NCI-H2171 (cell line): ENCODE data around the gene CBX6.

Source experiments
- DNase-seq: peaks from one replicate; lab custom pipeline; 2025; lab: John Stamatoyannopoulos, UW

The CBX6 gene

GRCh38 chr22:38840129-38840528 is 31.9 kb downstream of the CBX6 start:
- DNase-seq: no peak

GRCh38 chr22:38839686-38840085 is 32.3 kb downstream of the CBX6 start:
- no peak for DNase-seq

DNA sequence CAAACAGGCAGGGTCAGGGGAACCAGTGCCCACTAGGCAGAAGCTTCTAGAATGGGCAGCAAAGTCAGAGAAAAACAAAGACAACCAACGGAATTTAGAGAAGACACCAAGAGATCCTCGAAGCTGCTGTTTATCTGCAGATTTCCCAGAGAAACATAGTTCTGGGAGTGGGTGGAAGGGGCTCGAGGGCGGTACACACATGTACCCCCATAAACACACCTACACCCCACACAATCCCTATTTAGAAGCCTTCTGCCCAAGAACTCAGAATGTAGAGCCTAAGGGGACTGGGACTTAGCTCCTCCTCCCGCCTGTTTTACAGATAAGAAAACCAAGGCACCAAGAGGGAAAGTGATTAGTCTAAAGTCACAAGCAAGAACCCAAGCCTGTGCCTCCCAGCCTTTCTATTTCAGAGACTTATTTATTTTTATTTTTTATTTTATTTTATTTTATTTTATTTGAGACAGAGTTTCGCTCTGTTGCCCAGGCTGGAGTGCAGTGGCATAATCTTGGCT is 34.5 kb downstream of the CBX6 start:
- DNase-seq: no peak

DNA sequence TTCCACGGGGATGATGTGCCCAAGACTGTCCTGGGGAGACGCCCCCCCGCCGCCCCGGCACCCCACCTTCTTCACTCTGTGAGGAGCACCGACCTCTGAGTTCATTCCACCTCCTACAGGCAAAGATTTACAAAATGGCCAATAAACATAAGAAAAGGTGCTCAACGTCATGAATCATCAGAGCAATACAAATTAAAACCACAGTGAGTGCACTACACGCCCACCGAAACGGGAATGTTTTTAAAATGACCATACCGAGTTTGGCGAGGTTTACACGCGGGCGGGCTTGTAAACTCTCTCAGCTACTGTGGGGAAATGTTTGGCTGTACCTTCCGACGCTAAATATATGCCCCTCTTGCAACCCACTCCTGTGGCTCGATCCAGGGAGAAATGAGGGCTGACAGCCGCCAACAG is 36.1 kb downstream of the CBX6 start:
- no peak for DNase-seq

- no peak for DNase-seq
Observed at GRCh38 chr22:38834991-38835390, 37.0 kb downstream of the CBX6 start.

DNA sequence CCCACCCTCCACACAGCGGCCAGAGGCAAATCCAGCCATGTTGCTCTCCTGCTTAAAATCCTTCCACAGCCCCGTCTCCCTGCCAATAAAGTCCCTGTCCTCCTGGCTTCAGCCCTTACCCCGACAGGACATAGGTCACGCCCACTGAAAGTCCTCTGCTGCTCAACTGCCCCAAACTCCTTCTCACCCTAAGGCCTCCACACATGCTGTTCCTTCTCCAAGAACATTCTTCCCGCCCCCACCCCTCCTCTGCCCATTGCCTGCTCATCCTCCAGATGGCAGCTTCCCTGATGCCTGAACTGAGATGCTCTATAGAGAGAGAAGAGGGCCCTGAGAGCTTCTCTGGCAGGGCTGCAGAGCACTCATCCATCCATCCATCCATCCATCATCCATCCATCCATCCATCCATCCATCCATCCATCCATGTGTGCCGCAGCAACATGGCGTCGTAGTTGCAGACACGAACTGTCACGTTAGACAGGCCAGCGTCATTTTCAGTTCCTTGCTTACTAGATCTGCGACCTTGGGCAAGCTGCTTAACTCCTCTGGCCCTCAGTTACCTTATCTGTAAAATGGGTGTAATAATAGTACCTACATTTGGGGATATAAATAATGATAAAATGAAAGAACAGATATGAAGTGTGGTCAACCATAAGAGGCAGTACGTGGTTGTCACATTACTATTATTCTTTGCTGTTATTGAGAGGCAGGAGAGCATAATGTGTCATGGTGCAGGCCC is 37.6 kb downstream of the CBX6 start:
- no peak for DNase-seq

GRCh38 chr22:38833061-38833460 is 39.0 kb downstream of the CBX6 start:
- DNase-seq: no peak

DNA sequence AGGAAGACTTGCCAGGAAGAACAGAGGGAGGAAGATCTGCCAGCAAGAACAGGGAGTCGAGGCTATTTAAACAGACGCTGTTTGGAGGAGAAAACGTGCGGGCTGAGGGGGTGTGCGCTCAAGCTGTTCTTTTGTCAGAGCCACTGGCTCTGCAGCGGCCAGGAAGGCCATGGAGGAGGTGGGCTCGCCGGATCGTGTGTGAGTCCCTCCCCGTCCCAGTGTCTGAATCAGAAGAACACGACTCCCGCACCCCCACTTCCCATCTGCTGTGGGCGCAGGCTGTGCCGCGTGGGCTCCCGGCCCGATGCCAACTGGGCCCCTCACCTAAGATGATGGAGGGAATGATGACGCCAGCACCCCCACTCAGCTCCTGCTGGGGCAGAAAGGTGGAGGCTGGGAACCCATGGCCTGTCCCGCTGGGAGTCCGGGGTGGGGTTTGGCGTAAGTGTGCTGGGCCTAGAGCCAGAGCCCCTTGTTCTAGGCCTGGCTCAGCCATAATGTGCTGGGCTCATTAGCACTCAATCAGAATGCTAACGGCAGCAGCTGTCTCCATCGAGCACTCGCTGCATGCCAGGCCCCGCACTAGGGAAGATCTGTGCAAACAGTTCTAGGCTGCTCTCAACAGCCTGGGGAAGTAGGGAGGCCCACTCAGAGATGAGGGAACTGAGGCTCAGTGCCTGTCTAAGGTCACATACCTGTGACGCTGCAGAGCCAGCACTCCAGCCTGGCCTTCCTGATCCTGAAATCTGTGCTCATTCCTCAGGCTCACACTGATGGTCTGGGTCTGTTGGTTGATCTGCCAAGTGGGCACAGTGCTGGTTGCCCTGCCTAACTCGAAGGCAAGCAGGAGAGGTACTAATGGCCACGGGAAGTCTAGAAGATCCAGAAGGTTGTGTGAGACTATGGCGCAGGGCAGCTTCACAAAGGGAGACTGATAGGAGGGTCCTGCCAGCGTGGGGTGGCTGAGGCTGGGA is 39.7 kb downstream of the CBX6 start:
- DNase-seq: peak; percentile 87

DNA sequence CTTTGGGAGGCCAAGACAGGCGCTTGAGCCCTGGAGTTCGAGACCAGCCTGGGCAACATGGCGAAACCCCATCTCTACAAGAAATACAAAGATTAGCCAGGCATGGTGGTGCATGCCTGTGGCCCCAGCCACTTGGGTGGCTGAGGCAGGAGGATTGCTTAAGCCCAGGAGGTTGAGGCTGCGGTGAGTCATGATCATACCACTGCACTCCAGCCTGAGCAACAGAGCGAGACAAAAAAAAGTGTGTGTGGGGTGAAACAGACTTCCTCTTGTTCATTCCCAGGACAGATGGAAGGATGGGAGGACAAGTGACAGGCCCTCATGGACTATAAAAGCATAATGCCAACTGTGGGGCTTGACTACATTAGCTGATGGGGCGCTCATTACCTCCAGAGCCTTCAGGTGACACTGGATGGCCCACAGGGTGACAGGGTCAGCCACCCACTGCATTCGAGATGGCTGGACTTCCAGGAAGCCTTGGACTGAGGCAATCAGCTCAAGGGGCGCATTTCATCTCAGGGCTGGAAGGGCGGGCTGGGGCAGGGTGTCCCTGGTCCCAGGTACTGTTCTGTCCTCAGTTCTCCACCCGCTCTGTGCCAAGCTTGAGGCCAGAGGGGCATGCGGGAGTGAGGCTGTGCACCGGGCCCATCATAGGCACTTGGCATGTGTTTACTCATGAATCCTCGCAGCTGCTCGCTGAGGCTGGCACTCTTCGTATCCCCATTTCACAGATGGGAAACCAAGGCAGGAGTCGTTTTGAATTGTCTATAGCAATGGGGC is 40.7 kb downstream of the CBX6 start:
- DNase-seq: no peak

DNA sequence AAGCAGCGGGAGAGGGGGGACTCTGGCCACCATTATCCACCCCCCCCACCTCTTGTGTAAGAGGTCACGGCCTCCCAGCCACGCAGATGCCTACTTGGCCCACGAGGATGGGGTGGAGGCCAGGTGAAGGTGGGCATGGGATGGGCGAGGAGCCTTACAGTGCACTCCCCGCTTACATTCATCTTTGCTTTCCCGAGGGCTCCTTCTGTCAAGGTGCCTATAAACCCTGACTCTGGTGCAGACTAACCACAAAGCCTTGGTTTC is 41.2 kb downstream of the CBX6 start:
- DNase-seq: no peak

GRCh38 chr22:38830026-38830844 is 41.8 kb downstream of the CBX6 start:
- DNase-seq: peak; percentile 79

DNA sequence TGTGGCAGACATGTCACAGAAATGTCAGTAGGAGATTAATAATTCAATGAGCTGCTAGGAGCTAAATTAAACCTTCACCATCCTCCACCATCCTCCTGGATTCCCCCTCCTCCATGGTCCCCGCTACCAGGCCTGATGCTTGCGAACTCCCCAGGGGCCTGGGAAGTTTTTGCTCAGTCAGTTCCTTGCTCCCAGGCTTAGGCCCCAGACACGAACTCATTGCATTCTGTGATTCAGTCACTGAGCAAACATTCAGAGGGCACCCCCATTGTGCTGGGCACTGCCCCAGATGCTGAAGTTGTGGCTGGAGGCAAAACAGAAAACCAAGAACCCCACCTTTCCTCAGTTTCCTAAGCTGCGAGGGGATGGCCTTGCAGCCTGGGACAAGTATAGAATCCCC is 42.5 kb downstream of the CBX6 start:
- DNase-seq: no peak

DNA sequence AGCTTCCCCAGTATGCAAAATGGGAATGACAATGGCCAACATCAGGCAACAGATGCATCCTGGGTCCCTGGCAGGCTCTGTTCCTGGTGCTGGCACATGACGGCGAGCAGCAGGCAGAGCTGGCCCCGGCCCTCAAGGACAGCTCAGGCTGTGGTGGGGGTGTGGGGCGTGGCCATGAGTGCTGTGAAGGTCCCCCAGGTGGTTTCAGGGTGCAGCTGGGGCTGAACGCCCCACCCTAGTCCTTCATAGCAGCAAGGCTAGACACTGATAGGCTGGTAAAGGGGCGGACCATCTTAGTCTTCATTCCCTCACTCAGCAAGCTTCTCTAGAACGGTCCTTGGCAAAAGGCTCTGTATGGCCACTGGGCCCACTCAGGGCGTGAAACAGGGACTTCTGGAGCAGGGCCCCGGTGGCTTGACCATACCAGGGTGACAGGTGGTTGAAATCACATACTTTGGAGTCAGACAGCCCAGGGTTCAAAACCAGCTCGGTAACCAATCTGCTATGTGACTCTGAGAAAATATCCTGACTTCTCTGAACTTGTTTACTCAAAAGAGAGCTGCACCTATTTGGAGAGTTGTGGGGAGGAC is 43.3 kb downstream of the CBX6 start:
- DNase-seq: no peak

DNA sequence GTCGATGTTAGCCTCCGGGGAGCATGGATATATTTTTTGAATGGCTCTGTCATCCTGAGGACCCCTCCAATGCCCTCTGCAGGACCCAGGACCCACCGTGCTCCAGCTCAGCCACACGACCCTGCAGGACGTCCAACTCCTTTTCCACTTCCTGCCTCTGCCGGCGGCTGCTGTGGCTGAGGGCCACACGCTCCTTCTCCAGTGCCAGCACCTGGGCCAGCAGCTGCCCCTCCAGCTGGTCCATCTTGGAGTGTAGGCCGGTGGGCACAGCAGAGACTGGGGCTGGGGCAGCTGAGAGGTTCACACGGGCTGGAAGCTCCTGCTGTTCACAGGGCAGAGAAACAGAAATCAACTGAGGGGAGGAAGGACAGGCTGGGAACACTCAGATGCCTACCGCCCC is 43.8 kb downstream of the CBX6 start:
- no peak for DNase-seq

DNA sequence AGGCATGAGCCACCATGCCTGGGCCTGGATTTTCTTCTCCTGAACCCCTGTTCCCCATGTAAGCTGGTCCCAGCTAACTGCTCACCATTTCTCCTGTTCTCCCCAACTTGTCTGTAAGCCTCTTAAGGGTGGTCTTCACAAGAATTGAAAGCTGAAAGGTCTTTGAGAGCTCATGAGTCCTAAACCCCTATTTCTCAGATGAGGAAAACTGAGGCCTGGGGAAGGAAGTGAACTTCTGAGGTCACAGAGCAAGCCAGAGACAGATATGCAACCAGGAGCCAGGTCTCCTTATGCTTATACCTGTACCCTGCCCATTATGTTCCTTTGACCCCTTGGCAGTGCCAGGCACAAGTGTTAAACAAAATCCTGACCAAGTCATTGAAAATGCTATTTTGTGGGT is 44.5 kb downstream of the CBX6 start:
- no peak for DNase-seq

DNA sequence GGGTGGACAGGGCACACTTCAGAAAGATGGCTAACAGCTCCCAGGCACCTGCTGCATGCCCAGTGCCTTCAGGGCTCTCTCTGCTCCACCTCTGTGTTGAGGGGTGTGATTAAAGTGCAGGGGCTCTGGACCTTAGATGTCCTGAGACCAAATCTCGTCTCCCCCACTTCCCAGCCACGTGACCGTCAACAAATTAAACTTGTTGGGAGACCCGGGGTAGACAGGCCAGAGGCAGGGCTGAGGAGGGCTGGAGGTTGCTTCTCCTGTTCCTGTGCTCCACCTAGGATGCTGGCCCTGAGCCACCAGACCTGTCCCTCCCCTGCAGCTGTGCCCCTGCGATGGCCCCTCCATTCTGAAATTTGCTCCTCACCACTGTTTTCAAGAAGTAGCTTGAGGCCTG is 45.2 kb downstream of the CBX6 start:
- DNase-seq: no peak

GRCh38 chr22:38826386-38826785 is 45.6 kb downstream of the CBX6 start:
- no peak for DNase-seq

DNA sequence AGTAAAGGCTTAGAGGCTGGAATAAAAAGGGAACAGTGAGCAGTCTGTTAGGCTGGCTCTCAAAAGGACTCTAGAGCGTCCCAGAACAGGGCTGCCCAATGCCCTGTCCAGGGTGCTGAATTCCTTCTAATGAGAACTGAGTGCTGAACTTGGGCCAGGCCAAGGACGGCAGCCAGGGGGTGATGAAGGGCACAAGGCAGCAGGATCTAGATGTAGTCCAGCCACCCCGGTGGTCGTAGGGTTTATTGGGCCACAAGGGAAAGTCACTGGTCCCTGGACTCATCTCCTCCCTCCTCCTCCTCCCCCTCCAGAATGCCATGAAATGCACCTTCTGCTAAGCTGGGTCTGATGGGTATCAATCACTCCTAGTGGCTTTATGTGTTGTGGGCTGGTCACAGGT is 47.4 kb downstream of the CBX6 start:
- no peak for DNase-seq

DNA sequence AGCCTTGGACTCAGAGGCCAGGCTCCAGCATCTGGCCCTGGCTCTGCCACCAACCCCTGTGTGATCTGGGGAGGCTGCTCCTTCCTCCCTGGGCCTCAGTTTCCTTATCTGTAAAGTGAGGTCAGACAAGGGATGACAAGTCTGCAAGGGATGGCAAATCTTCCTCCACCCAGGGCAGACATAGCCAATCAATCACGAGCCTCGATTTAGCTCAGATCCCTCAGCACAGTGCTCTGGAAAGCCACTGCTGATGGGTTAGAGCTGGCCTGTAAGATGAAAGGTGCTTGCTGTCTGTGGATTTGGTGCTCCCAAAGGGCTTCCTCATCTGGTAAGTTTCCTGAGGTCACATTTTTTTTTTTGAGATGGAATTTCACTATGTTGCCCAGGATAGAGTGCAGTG is 48.4 kb downstream of the CBX6 start:
- DNase-seq: no peak

- DNase-seq: no peak
Observed at GRCh38 chr22:38823076-38823475, 48.9 kb downstream of the CBX6 start.

DNA sequence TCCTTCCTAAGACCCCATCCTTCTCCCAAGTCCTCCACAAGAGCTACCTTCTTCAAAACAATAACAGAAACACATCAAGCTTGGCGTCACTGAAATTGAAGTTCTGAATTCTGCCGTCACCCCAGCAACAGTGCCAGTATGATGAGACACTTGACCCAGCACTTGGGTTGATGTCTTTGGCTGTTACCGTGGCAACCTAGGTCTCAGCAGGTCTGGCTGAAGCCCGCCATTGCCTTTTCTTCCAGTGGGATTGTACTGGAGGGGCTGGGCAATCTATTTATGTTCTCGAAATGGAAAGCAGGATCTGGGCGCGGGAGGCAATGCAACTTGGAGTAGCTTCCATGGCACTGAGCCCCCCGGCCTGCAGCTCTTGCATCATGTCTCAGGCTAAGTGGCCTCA is 52.0 kb downstream of the CBX6 start:
- DNase-seq: no peak
